ENCODE measurements around the gene FANCC. TPM values are rescaled to one million over a fixed set of nuclear protein-coding genes. Genes with fewer than 3 reads are reported as not detected.

The FANCC gene
- total and polyA plus RNA-seq, 5 donors from 2014 or later = 2.8 to 7.5 (median 5.4) TPM

GRCh38 chr9:95175523-95175922, 142.0 kb downstream of the FANCC start:
- Mint-ChIP-seq H3K27ac (peak overlapping the region in 1 of 3 donors; percentile 27), H3K36me3 (no peaks in the 10 kb centered on the region)
- ATAC-seq (ENCODE audit: low read depth in 2 of 2) = no peak

GRCh38 chr9:95174038-95174437, 143.5 kb downstream of the FANCC start:
- Mint-ChIP-seq H3K4me3 (no peak overlapping the region), H3K27ac (no peak overlapping the region), H3K27me3 (no peaks in the 10 kb centered on the region), H3K36me3 (peaks cover 2% of the 10 kb centered on the region), H3K9me3 (no peaks in the 10 kb centered on the region), H3K4me1 (peaks cover 0 to 6% (median 5%) of the 10 kb centered on the region in 4 donors)
- no peak for DNase-seq
- ATAC-seq (ENCODE audit: low read depth in 2 of 2) = no peak
- Histone ChIP-seq H3K36me3 (ENCODE audit: control insufficient read depth, insufficient read depth, low read length) (no peaks in the 10 kb centered on the region), H3K4me3 (ENCODE audit: low read depth, low read length) (no peak overlapping the region), H3K27ac (ENCODE audit: insufficient read depth, low read length, poor library complexity, severe bottlenecking) (no peak overlapping the region), H3K4me1 (ENCODE audit: control insufficient read depth, insufficient read depth, low read length, poor library complexity, severe bottlenecking) (peaks cover 4% of the 10 kb centered on the region), H3K27me3 (ENCODE audit: control insufficient read depth, insufficient read depth, low read length) (no peaks in the 10 kb centered on the region), H3K9me3 (ENCODE audit: control insufficient read depth in 2 of 2, low read length in 2 of 2) (no peaks in the 10 kb centered on the region)

More at GRCh38 chr9:95175523-95175922, 142.0 kb downstream of the FANCC start:
- H3K4me1 Mint-ChIP-seq = peaks cover 0 to 6% (median 5%) of the 10 kb centered on the region in 4 donors
- Histone ChIP-seq H3K27ac (ENCODE audit: insufficient read depth, low read length, poor library complexity, severe bottlenecking) (no peak overlapping the region), H3K36me3 (ENCODE audit: control insufficient read depth, insufficient read depth, low read length) (no peaks in the 10 kb centered on the region), H3K27me3 (ENCODE audit: control insufficient read depth, insufficient read depth, low read length) (no peaks in the 10 kb centered on the region), H3K4me1 (ENCODE audit: control insufficient read depth, insufficient read depth, low read length, poor library complexity, severe bottlenecking) (peaks cover 4% of the 10 kb centered on the region), H3K4me3 (ENCODE audit: low read depth, low read length) (no peak overlapping the region), H3K9me3 (ENCODE audit: control insufficient read depth in 2 of 2, low read length in 2 of 2) (no peaks in the 10 kb centered on the region)
- H3K27me3 Mint-ChIP-seq = no peaks in the 10 kb centered on the region
- no peak overlapping the region for H3K4me3 Mint-ChIP-seq
- no peaks in the 10 kb centered on the region for H3K9me3 Mint-ChIP-seq
- DNase-seq = no peak

- peak overlapping the region in 1 of 3 donors; percentile 54 for H3K27ac Mint-ChIP-seq
These were observed 145.9 kb downstream of the FANCC start for GRCh38 chr9:95171596-95171995.

GRCh38 chr9:95171001-95171400, 146.5 kb downstream of the FANCC start:
- H3K36me3 Mint-ChIP-seq = peaks cover 13% of the 10 kb centered on the region

More at GRCh38 chr9:95171596-95171995, 145.9 kb downstream of the FANCC start:
- peaks cover 0 to 7% (median 0%) of the 10 kb centered on the region in 7 donors for H3K9me3 Mint-ChIP-seq
- H3K4me1 Mint-ChIP-seq = peaks cover 0 to 11% (median 7%) of the 10 kb centered on the region in 4 donors
- no peaks in the 10 kb centered on the region for H3K27me3 ChIP-seq (ENCODE audit: control insufficient read depth, insufficient read depth, low read length)
- no peaks in the 10 kb centered on the region for H3K27me3 Mint-ChIP-seq
- DNase-seq (no peak), ATAC-seq (ENCODE audit: low read depth in 2 of 2) (no peak)
- H3K4me3 ChIP-seq (ENCODE audit: low read depth, low read length) = no peak overlapping the region
- H3K27ac ChIP-seq (ENCODE audit: insufficient read depth, low read length, poor library complexity, severe bottlenecking) = no peak overlapping the region
- peaks cover 13% of the 10 kb centered on the region for H3K36me3 Mint-ChIP-seq
- no peaks in the 10 kb centered on the region for H3K36me3 ChIP-seq (ENCODE audit: control insufficient read depth, insufficient read depth, low read length)
- no peak overlapping the region for H3K4me3 Mint-ChIP-seq
- peaks cover 4% of the 10 kb centered on the region for H3K4me1 ChIP-seq (ENCODE audit: control insufficient read depth, insufficient read depth, low read length, poor library complexity, severe bottlenecking)
- H3K9me3 ChIP-seq (ENCODE audit: control insufficient read depth in 2 of 2, low read length in 2 of 2) = no peaks in the 10 kb centered on the region

GRCh38 chr9:95167998-95168397, 149.5 kb downstream of the FANCC start:
- peaks cover 13% of the 10 kb centered on the region for H3K36me3 Mint-ChIP-seq
- Histone ChIP-seq H3K27me3 (ENCODE audit: control insufficient read depth, insufficient read depth, low read length) (no peaks in the 10 kb centered on the region), H3K36me3 (ENCODE audit: control insufficient read depth, insufficient read depth, low read length) (no peaks in the 10 kb centered on the region), H3K4me1 (ENCODE audit: control insufficient read depth, insufficient read depth, low read length, poor library complexity, severe bottlenecking) (peaks cover 4% of the 10 kb centered on the region), H3K4me3 (ENCODE audit: low read depth, low read length) (no peak overlapping the region), H3K9me3 (ENCODE audit: control insufficient read depth in 2 of 2, low read length in 2 of 2) (peaks cover 0 to 1% of the 10 kb centered on the region in 2 experiments), H3K27ac (ENCODE audit: insufficient read depth, low read length, poor library complexity, severe bottlenecking) (no peak overlapping the region)
- peak; percentile 20 to 80 (median 36) for DNase-seq
- peaks cover 0 to 12% (median 0%) of the 10 kb centered on the region in 7 donors for H3K9me3 Mint-ChIP-seq
- H3K27me3 Mint-ChIP-seq = no peaks in the 10 kb centered on the region
- peak in 1 of 2 donors; percentile 42 for ATAC-seq (ENCODE audit: low read depth in 2 of 2)
- no peak overlapping the region for H3K4me3 Mint-ChIP-seq
- H3K27ac Mint-ChIP-seq = no peak overlapping the region
- H3K4me1 Mint-ChIP-seq = peaks cover 0 to 11% (median 7%) of the 10 kb centered on the region in 4 donors

More at GRCh38 chr9:95171001-95171400, 146.5 kb downstream of the FANCC start:
- Histone ChIP-seq H3K9me3 (ENCODE audit: control insufficient read depth in 2 of 2, low read length in 2 of 2) (no peaks in the 10 kb centered on the region), H3K4me3 (ENCODE audit: low read depth, low read length) (peak overlapping the region; percentile 39), H3K4me1 (ENCODE audit: control insufficient read depth, insufficient read depth, low read length, poor library complexity, severe bottlenecking) (peaks cover 4% of the 10 kb centered on the region), H3K36me3 (ENCODE audit: control insufficient read depth, insufficient read depth, low read length) (no peaks in the 10 kb centered on the region), H3K27me3 (ENCODE audit: control insufficient read depth, insufficient read depth, low read length) (no peaks in the 10 kb centered on the region), H3K27ac (ENCODE audit: insufficient read depth, low read length, poor library complexity, severe bottlenecking) (no peak overlapping the region)
- peak overlapping the region in 1 of 4 donors; percentile 7 for H3K4me3 Mint-ChIP-seq
- ATAC-seq (ENCODE audit: low read depth in 2 of 2) = no peak
- peak overlapping the region in 1 of 3 donors; percentile 15 for H3K27ac Mint-ChIP-seq
- H3K9me3 Mint-ChIP-seq = peaks cover 0 to 7% (median 0%) of the 10 kb centered on the region in 7 donors
- DNase-seq = peak in 1 of 3 donors; percentile 54
- H3K27me3 Mint-ChIP-seq = no peaks in the 10 kb centered on the region
- H3K4me1 Mint-ChIP-seq = peaks cover 0 to 11% (median 7%) of the 10 kb centered on the region in 4 donors

- no peaks in the 10 kb centered on the region for H3K27me3 Mint-ChIP-seq
- peaks cover 0 to 12% (median 2%) of the 10 kb centered on the region in 7 donors for H3K9me3 Mint-ChIP-seq
- H3K9me3 ChIP-seq (ENCODE audit: control insufficient read depth in 2 of 2, low read length in 2 of 2) = peaks cover 0 to 2% of the 10 kb centered on the region in 2 experiments
- no peak overlapping the region for H3K27ac Mint-ChIP-seq
- no peaks in the 10 kb centered on the region for H3K27me3 ChIP-seq (ENCODE audit: control insufficient read depth, insufficient read depth, low read length)
- peaks cover 0 to 5% (median 1%) of the 10 kb centered on the region in 4 donors for H3K4me1 Mint-ChIP-seq
- ATAC-seq (ENCODE audit: low read depth in 2 of 2) (no peak), DNase-seq (no peak)
- no peak overlapping the region for H3K4me3 ChIP-seq (ENCODE audit: low read depth, low read length)
- no peaks in the 10 kb centered on the region for H3K36me3 ChIP-seq (ENCODE audit: control insufficient read depth, insufficient read depth, low read length)
- H3K36me3 Mint-ChIP-seq = peaks cover 19% of the 10 kb centered on the region
- H3K4me3 Mint-ChIP-seq = no peak overlapping the region
- H3K27ac ChIP-seq (ENCODE audit: insufficient read depth, low read length, poor library complexity, severe bottlenecking) = no peak overlapping the region
- no peaks in the 10 kb centered on the region for H3K4me1 ChIP-seq (ENCODE audit: control insufficient read depth, insufficient read depth, low read length, poor library complexity, severe bottlenecking)
These were observed 152.5 kb downstream of the FANCC start for GRCh38 chr9:95165004-95165403.

GRCh38 chr9:95157481-95158151, 159.9 kb downstream of the FANCC start:
- Mint-ChIP-seq H3K4me1 (peaks cover 0 to 7% (median 3%) of the 10 kb centered on the region in 4 donors), H3K4me3 (no peak overlapping the region), H3K27ac (no peak overlapping the region), H3K9me3 (peaks cover 0 to 4% (median 2%) of the 10 kb centered on the region in 7 donors), H3K27me3 (no peaks in the 10 kb centered on the region), H3K36me3 (peaks cover 9% of the 10 kb centered on the region)
- H3K27me3 ChIP-seq (ENCODE audit: control insufficient read depth, insufficient read depth, low read length) = no peaks in the 10 kb centered on the region
- no peaks in the 10 kb centered on the region for H3K4me1 ChIP-seq (ENCODE audit: control insufficient read depth, insufficient read depth, low read length, poor library complexity, severe bottlenecking)
- no peak overlapping the region for H3K27ac ChIP-seq (ENCODE audit: insufficient read depth, low read length, poor library complexity, severe bottlenecking)
- ATAC-seq (ENCODE audit: low read depth in 2 of 2) (no peak), DNase-seq (no peak)
- H3K4me3 ChIP-seq (ENCODE audit: low read depth, low read length) = no peak overlapping the region
- no peaks in the 10 kb centered on the region for H3K36me3 ChIP-seq (ENCODE audit: control insufficient read depth, insufficient read depth, low read length)
- no peaks in the 10 kb centered on the region for H3K9me3 ChIP-seq (ENCODE audit: control insufficient read depth in 2 of 2, low read length in 2 of 2)

Data from CD4-positive, CD25-positive, alpha-beta regulatory T cell (primary cell).